H1 (cell line): ENCODE measurements around the gene OR52M1. TPM values are rescaled to one million over a fixed set of nuclear protein-coding genes. Genes with fewer than 3 reads are reported as not detected.

ENCODE experiments used
- CTCF ChIA-PET: fragments of 300-600 bp; sonication (Branson Sonifier 250); formaldehyde crosslinking; loops from one replicate; lab custom pipeline; 2021; ENCODE audit not compliant: partially characterized antibody; lab: Charles Lee
- POLR2A ChIA-PET: fragments of 300-600 bp; sonication (Branson Sonifier 250); formaldehyde crosslinking; loops from one replicate; lab custom pipeline; 2021; ENCODE audit warnings: inconsistent platforms; ENCODE audit not compliant: partially characterized antibody; lab: Charles Lee
- DNase-seq, 2 experiments: peaks; one replicate each; pipeline versions ENCODE4 v3.0.0 to v3.0.0-alpha.2; 2010 to 2022; ENCODE audit warnings: low spot score in 2 of 2, low read depth in 1 of 2, mixed read lengths in 1 of 2
- FAIRE-seq: peaks from 2 replicates; lab custom pipeline; 2011; peaks lifted over from hg19 to GRCh38; lab: Jason Lieb, UNC
- H2AFZ ChIP-seq: 2 replicates; pipeline ENCODE4 v1.8.1; 2012; ENCODE audit warnings: low read length, inconsistent platforms
- H2AK5ac ChIP-seq: 2 replicates; pipeline ENCODE4 v1.6.1; 2013; ENCODE audit warnings: low read depth, low read length
- H2BK120ac ChIP-seq: replicated peaks from 2 replicates; pipeline ENCODE3; 2013; ENCODE audit warnings: low read depth, low read length, inconsistent platforms
- H2BK12ac ChIP-seq: 2 replicates; pipeline ENCODE4 v1.6.1; 2013; ENCODE audit warnings: low read depth, low read length
- H2BK15ac ChIP-seq: 2 replicates; pipeline ENCODE4 v1.6.1; 2013; ENCODE audit warnings: low read length
- H2BK20ac ChIP-seq: 2 replicates; pipeline ENCODE4 v1.6.1; 2013; ENCODE audit warnings: low read length
- H2BK5ac ChIP-seq: 2 replicates; pipeline ENCODE4 v1.6.1; 2013; ENCODE audit warnings: low read depth, low read length
- H3K14ac ChIP-seq: 2 replicates; pipeline ENCODE4 v1.6.1; 2013; ENCODE audit warnings: inconsistent platforms; ENCODE audit not compliant: insufficient read length
- H3K18ac ChIP-seq: 2 replicates; pipeline ENCODE4 v1.6.1; 2013; ENCODE audit warnings: low read length; ENCODE audit errors: extremely low read depth
- H3K23ac ChIP-seq: 2 replicates; pipeline ENCODE4 v1.6.1; 2013; ENCODE audit warnings: inconsistent platforms; ENCODE audit not compliant: insufficient read length
- H3K23me2 ChIP-seq: 2 replicates; pipeline ENCODE4 v1.6.1; 2013; ENCODE audit warnings: low read depth, low read length
- H3K27ac ChIP-seq: 2 replicates; pipeline ENCODE4 v1.6.1; 2011; ENCODE audit warnings: low read depth, low read length, inconsistent platforms
- H3K27me3 ChIP-seq, 4 experiments: replicated peaks in 1 of 4; 1 replicate in 1 of 4; 2 replicates in 3 of 4; pipeline versions ENCODE4 v1.6.1 to v1.8.1; 2011 to 2013; ENCODE audit warnings: low read length in 3 of 4, mild to moderate bottlenecking in 3 of 4, inconsistent platforms in 2 of 4, mixed read lengths in 2 of 4, moderate library complexity in 1 of 4; ENCODE audit not compliant: control insufficient read depth in 3 of 4, insufficient read depth in 3 of 4; ENCODE audit errors: extremely low read depth in 1 of 4
- H3K36me3 ChIP-seq, 4 experiments: 2 replicates each; pipeline versions ENCODE4 v1.6.1 to v1.8.1; 2011 to 2013; ENCODE audit warnings: mild to moderate bottlenecking in 4 of 4, low read length in 3 of 4, moderate library complexity in 2 of 4, control low read depth in 1 of 4, inconsistent platforms in 1 of 4; ENCODE audit not compliant: insufficient read depth in 4 of 4, control insufficient read depth in 2 of 4
- H3K4ac ChIP-seq: replicated peaks from 2 replicates; pipeline ENCODE3; 2013; ENCODE audit warnings: low read length, low read depth, mixed read lengths, inconsistent platforms; ENCODE audit not compliant: insufficient read length
- H3K4me1 ChIP-seq, 4 experiments: replicated peaks in 1 of 4; 1 replicate in 1 of 4; 2 replicates in 3 of 4; pipeline versions ENCODE4 v1.6.1 to v1.8.1; 2011 to 2013; ENCODE audit warnings: low read length in 3 of 4, inconsistent platforms in 2 of 4, mixed read lengths in 1 of 4; ENCODE audit not compliant: insufficient read depth in 4 of 4, control insufficient read depth in 3 of 4
- H3K4me2 ChIP-seq, 2 experiments: 2 replicates each; pipeline versions ENCODE4 v1.6.1 to v1.8.1; 2011 to 2013; ENCODE audit warnings: low read depth in 2 of 2, low read length in 2 of 2, control low read depth in 1 of 2, inconsistent platforms in 1 of 2, mild to moderate bottlenecking in 1 of 2; ENCODE audit not compliant: insufficient read depth in 1 of 2
- H3K4me3 ChIP-seq, 4 experiments: fragments of 200-600, 300-600 bp in 1 of 4; sonication (generic), shearing (Covaris generic), sonication (Bioruptor Twin) in 1 of 4; 2 replicates each; pipeline versions ENCODE4 v1.5.1 to v1.8.1; 2011 to 2016; ENCODE audit warnings: low read length in 4 of 4, low read depth in 3 of 4, control low read depth in 2 of 4, inconsistent platforms in 2 of 4, mild to moderate bottlenecking in 2 of 4, mixed read lengths in 1 of 4, moderate library complexity in 1 of 4; ENCODE audit not compliant: insufficient read depth in 2 of 4; ENCODE audit errors: extremely low read depth in 1 of 4
- H3K56ac ChIP-seq: replicated peaks from 2 replicates; pipeline ENCODE3; 2013; ENCODE audit warnings: low read depth, mild to moderate bottlenecking, mixed read lengths, low read length, inconsistent platforms; ENCODE audit not compliant: insufficient read length
- H3K79me1 ChIP-seq: 2 replicates; pipeline ENCODE4 v1.6.1; 2013; ENCODE audit warnings: low read depth, low read length, control low read depth
- H3K79me2 ChIP-seq, 2 experiments: 2 replicates each; pipeline versions ENCODE4 v1.6.1 to v1.8.1; 2012 to 2013; ENCODE audit warnings: low read length in 2 of 2, mild to moderate bottlenecking in 2 of 2, inconsistent platforms in 1 of 2; ENCODE audit not compliant: insufficient read depth in 2 of 2, control insufficient read depth in 1 of 2
- H3K9ac ChIP-seq, 4 experiments: replicated peaks in 1 of 4; 1 replicate in 1 of 4; 2 replicates in 3 of 4; pipeline versions ENCODE4 v1.6.1 to v1.8.1; 2011 to 2013; ENCODE audit warnings: low read depth in 3 of 4, low read length in 3 of 4, control low read depth in 2 of 4, mild to moderate bottlenecking in 2 of 4, moderate library complexity in 2 of 4, inconsistent platforms in 1 of 4; ENCODE audit errors: extremely low read depth in 1 of 4
- H3K9me3 ChIP-seq, 2 experiments: 2 replicates each; pipeline versions ENCODE4 v1.6.1 to v1.8.1; 2012 to 2013; ENCODE audit warnings: mild to moderate bottlenecking in 2 of 2, moderate library complexity in 2 of 2, control low read depth in 1 of 2, inconsistent platforms in 1 of 2, low read depth in 1 of 2, low read length in 1 of 2, mixed read lengths in 1 of 2; ENCODE audit not compliant: insufficient read depth in 2 of 2
- H4K20me1 ChIP-seq, 2 experiments: replicated peaks in 1 of 2; 2 replicates each; pipeline versions ENCODE3 to v1.8.1; 2011 to 2013; ENCODE audit warnings: inconsistent platforms in 2 of 2, low read length in 2 of 2, mild to moderate bottlenecking in 1 of 2; ENCODE audit not compliant: insufficient read depth in 2 of 2, control insufficient read depth in 1 of 2
- H4K5ac ChIP-seq: 2 replicates; pipeline ENCODE4 v1.6.1; 2013; ENCODE audit warnings: low read length, low read depth, mixed read lengths, inconsistent platforms; ENCODE audit not compliant: insufficient read length
- H4K8ac ChIP-seq: 2 replicates; pipeline ENCODE4 v1.8.0; 2013; ENCODE audit warnings: mild to moderate bottlenecking, moderate library complexity, low read length, inconsistent platforms; ENCODE audit not compliant: insufficient read depth; ENCODE audit errors: extremely low read depth
- H4K91ac ChIP-seq: replicated peaks from 2 replicates; pipeline ENCODE3; 2013; ENCODE audit warnings: low read length, mixed read lengths, inconsistent platforms; ENCODE audit not compliant: insufficient read length
- FOSL1 ChIP-seq: IDR thresholded peaks from 2 replicates; pipeline ENCODE4 v1.6.1; 2011; ENCODE audit warnings: mild to moderate bottlenecking, low read depth, low read length, moderate library complexity; ENCODE audit not compliant: insufficient read depth
- MAFK ChIP-seq: IDR thresholded peaks from 2 replicates; pipeline ENCODE4 v1.6.1; 2012; ENCODE audit warnings: low read depth, mild to moderate bottlenecking, improper control_type of control experiment, low read length
- WGBS, 2 experiments: shearing (Covaris generic) in 1 of 2; methylation state at CpG; one replicate each; pipeline versions ENCODE4 v1.1.6 to v1.1.7; 2013 to 2015; ENCODE audit warnings: low lambda C conversion rate in 2 of 2, mixed read lengths in 2 of 2, inconsistent platforms in 1 of 2, low coverage in 1 of 2, missing lambda C conversion rate in 1 of 2; ENCODE audit not compliant: insufficient replicate concordance in 2 of 2, insufficient coverage in 1 of 2, insufficient read length in 1 of 2; ENCODE audit errors: extremely low coverage in 1 of 2, missing lambda C conversion rate in 1 of 2; 5-methylcytosine and 5-hydroxymethylcytosine counted together
- polyA plus RNA-seq, 7 experiments: library from polyadenylated mRNA; depleted of rRNA in 3 of 7; stranded (reverse) in 5 of 7; unstranded in 2 of 7; fragments of >200 nt in 5 of 7; fragments of 200-250 nt in 2 of 7; gene quantifications; 1 replicate in 5 of 7; 2 replicates in 1 of 7; 4 replicates in 1 of 7; pipeline versions ENCODE4 v1.2.1 to v1.2.3, GENCODE V29; 2011 to 2013; ENCODE audit warnings: missing spikeins in 2 of 7, mixed read lengths in 2 of 7
- total RNA-seq: library from RNA; stranded (reverse); fragmentation: NEBNext Ultra II Directional; extraction: Animal tissue kit (Norgen Biotek cat#: 25700); gene quantifications from 2 replicates; pipeline ENCODE4 v1.2.1, GENCODE V29; 2021
- TF ChIP-seq, protein P1 (sequence below): IDR thresholded peaks from 2 replicates; pipeline ENCODE4 v1.6.1; 2012; ENCODE audit warnings: inconsistent platforms

OR52M1 gene
- total and polyA plus RNA-seq, 2 of the 8 experiments (the other 6 are each of a cell fraction or from before 2014, with no cell fraction given): not detected

DNA sequence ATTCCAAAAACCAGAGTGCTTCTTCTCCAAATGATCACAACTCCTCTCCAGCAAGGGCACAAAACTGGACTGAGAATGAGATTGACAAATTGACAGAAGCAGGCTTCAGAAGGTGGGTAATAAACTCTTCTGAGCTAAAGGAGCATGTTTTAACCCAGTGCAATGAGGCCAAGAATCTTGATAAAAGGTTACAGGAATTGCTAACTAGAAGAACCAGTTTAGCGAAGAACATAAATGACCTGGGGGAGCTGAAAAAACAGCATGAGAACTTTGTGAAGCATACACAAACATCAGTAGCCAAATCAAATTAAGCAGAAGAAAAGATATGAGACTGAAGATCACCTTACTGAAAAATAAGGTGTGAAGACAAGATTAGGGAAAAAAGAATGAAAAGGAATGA, 15.5 kb downstream of the OR52M1 start:
- no peak overlapping the region for H3K18ac ChIP-seq
- H2BK20ac ChIP-seq: no peak overlapping the region
- H3K23me2 ChIP-seq: no peaks in the 10 kb centered on the region
- H2BK12ac ChIP-seq: no peak overlapping the region
- no peak overlapping the region for H3K23ac ChIP-seq
- no peak overlapping the region for H4K8ac ChIP-seq
- H3K79me1 ChIP-seq: no peaks in the 10 kb centered on the region
- H2AFZ ChIP-seq: no peak overlapping the region
- no peak overlapping the region for H3K14ac ChIP-seq
- H4K91ac ChIP-seq: no peak overlapping the region
- H3K79me2 ChIP-seq: no peaks in the 10 kb centered on the region
- H2AK5ac ChIP-seq: no peak overlapping the region
- no peak overlapping the region for H2BK15ac ChIP-seq
- ChIA-PET CTCF (interaction anchor here (1.0 to 2.6 kb wide), 5 partner anchors 9 to 374 kb away, joined by 3 to 12 read pairs (median 4); no protein-coding TSS in a partner anchor), POLR2A (no interaction called here)
- no peak overlapping the region for H2BK120ac ChIP-seq
- no peak overlapping the region for H3K4me3 ChIP-seq
- DNase-seq: no peak
- TF ChIP-seq FOSL1 (no peak), MAFK (no peak)
- TF ChIP-seq, protein P1, sequence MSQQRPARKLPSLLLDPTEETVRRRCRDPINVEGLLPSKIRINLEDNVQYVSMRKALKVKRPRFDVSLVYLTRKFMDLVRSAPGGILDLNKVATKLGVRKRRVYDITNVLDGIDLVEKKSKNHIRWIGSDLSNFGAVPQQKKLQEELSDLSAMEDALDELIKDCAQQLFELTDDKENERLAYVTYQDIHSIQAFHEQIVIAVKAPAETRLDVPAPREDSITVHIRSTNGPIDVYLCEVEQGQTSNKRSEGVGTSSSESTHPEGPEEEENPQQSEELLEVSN: no peak
- no peak overlapping the region for H3K4me2 ChIP-seq
- peaks cover 0 to 3% (median 2%) of the 10 kb centered on the region in 4 experiments; a peak in 3 of 7 replicates for H3K4me1 ChIP-seq
- WGBS, 2 experiments: 92% methylated on average over 1 of the region's 1 CpG; no CpG with 5 or more reads in 1 of the 2 experiments
- no peak overlapping the region for H3K27ac ChIP-seq
- FAIRE-seq: no peak
- H3K56ac ChIP-seq: no peak overlapping the region
- no peak overlapping the region for H4K5ac ChIP-seq
- no peaks in the 10 kb centered on the region for H3K36me3 ChIP-seq
- H2BK5ac ChIP-seq: no peak overlapping the region
- no peaks in the 10 kb centered on the region for H3K27me3 ChIP-seq
- H3K4ac ChIP-seq: no peak overlapping the region
- no peak overlapping the region for H3K9ac ChIP-seq
- no peaks in the 10 kb centered on the region for H4K20me1 ChIP-seq
- H3K9me3 ChIP-seq: no peaks in the 10 kb centered on the region
